NCI-H1694 treated with DMSO at 0.1 percent for 48 hours (cell line): Measurements from ENCODE around the gene MAPK8.

ENCODE experiments used
- DNase-seq: peaks from one replicate; lab custom pipeline; 2025; lab: John Stamatoyannopoulos, UW

Gene MAPK8

GRCh38 chr10:48449501-48450232 is 143.2 kb downstream of the MAPK8 start:
- no peak for DNase-seq

DNA sequence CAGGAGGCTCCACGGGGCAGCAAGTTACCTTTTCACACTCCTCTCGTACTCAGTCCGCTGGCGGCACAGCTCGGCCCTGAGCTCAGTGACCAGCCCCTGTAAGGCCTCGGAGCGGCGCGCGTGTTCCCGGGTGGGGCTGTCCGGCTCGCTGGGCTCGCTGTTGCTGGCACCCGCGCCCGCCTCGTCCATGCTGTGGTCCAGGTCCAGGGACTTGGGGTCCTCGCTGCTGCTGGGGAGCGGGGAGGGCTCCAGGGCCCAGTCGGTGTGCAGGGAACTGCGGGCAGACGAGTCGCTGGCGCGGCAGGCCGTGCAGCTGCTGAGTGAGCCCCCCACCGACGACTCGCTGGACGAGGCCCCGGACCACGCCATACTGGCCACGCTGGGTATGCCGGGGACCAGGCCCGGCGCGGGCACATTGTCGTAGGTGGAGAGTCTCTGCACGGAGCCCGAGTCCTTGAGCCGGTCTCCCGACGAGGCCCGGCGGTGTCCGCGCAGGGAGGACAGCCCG is 143.8 kb downstream of the MAPK8 start:
- DNase-seq, result no peak

DNA sequence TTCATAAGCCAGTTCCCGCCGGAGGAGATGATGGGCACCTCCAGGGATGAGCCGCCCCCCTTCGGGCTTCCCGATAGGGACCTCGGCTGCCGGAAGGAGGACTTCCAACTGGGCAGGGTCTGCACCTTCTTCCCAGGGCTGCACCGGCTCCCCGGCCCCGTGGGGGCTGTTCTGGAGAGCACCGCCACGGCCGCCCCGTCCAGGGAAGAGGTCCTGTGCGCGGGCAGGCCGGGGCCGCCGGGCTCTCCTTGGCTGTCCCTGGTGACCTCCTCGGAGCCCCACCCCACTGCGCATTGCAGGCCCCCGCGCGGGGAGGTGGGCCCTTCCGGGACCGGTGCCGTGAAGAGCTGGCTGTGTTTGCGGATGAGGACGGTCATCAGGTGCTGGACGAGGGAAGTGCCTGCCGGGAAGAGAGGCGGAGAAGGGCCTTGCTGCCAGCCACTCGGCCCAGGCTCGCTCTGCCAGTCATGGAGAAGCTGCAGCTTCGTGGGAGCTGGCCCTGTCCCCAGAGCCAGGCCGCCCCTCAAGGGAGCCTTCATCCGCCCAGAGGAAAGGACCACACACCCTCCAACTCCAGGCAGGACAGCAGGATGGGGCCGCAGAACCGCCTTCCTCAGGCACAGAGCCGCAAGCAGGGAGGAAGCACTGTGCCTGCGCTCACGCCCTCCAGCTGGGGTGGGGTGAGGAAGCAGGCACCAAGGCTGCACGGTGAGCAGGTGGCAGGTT is 144.4 kb downstream of the MAPK8 start:
- no peak for DNase-seq

DNA sequence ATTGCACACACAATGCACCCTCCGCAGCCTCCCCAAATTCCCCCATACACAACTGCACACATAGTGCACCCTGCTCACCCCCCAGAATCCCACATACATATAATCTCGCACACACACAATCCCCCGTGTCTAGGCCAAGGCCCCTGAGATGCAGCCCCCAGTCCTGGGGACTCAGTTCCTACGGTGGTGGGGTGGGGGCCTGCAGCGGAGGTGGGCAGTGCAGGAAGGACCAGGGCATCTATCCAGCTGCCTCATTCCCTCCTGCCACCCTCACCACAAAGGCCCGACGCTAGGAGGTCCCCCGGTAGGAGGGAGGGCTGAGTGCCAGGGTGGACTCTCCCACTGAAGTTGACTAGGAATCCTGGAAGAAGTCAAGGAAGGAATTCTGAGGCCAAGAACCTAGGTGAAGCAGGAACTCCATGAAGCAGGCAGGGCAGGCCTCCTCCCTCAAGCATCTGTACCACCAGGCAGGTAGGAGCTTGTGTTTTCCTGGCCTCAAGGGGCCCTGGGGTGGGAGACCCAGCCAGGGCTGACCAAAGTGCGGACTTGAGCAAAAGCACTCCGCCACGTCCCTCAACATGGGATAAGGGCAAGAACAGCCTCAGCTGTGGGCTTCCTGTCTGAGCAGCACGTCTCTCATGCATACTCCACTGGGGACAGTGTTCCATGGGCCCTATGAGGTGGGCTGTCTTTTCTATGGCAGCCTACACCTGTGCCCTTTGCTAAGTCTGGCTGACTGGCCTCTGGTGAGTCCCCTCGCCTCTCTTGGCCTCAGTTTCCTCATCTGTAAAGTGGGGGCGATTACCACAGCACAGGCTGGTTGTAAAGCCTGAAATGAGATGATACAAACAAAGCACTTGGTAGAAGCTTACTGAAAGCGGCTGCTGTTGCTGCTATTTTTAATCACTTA is 145.7 kb downstream of the MAPK8 start:
- no peak for DNase-seq

DNA sequence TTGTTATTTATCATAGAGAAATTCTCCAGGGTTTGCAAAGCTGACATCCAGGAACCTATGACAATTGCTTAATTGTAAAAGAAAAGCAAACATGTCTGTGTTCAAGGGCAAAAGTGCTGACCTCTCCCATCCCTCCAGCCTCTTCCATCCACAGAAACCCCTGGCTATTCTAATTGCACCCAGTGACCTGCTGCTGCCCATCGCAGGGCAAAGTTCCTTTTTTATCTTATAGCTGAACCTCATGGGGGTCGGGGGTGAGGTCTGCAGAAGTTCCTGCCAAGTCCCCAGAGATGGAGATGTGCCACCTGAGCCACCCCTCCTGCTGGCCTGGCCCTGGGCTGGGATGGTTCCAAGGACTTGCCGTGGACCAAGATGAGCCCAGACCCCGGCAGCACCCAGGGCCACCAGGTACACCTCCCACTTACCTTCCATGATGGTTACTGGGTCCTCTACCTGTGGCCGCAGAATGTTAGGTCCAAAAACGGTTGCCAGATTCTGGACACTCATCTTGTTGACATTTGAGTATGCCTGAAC is 146.5 kb downstream of the MAPK8 start:
- no peak for DNase-seq

- DNase-seq, result no peak
These were observed 147.2 kb downstream of the MAPK8 start for GRCh38 chr10:48453451-48454301.

DNA sequence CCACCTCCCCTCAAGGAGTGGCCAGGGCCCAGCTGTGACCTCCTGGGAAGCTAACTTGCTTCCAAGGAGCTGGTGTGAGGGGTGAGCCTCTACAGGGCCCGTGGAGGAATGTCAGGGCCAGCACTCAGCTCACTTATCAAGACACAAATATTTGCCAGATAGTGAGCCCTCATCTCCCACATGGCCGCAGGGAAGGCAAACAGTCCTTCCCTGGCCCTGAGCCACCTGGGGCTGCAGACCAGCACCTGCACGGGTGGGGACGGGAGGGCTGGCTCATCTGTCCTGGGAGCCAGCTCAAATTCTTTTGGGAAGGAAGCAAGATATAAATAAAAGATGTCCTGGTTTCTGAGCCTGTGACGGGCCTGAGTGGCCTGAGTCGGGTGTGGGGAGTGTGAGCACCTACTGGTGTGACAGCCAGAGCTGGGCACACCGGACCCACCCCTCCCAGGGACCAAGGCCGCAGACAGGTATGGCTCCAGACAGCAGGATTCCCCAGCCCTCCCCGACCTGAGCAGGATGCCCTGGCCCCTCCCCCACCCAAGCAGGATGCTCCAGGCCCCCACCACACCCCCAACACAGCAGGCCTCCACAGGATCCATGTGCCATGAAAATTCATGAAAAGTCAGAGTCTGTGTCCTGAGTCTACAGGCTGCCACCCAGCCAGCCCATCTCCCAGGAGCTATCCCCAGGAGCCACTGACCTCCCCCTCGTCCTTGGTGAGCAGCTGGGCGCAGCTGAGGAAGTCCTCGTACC is 148.0 kb downstream of the MAPK8 start:
- DNase-seq, result no peak

DNA sequence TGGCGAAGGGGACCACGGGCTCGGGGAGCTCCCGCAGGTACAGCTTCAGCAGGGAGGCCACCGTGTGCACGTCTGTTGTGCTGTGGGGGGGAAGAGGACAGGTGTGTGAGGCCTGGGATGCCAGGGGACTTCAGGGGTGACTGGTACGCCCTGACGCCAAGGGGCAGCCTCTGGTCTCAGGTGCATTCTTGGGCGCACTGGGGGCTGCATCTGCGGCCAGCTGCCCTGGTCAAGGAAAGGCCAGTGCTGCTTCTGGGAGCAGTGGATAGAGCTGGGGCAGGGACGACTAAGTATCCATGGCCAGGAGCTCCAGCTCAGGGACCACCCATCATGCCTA is 148.5 kb downstream of the MAPK8 start:
- no peak for DNase-seq

- DNase-seq, result no peak
These were observed 149.1 kb downstream of the MAPK8 start for GRCh38 chr10:48455392-48456151.

- DNase-seq, result no peak
These were observed 149.9 kb downstream of the MAPK8 start for GRCh38 chr10:48456361-48456804.

GRCh38 chr10:48456808-48457761 is 150.6 kb downstream of the MAPK8 start:
- DNase-seq, result no peak

- no peak for DNase-seq
These were observed 151.6 kb downstream of the MAPK8 start for GRCh38 chr10:48457949-48458661.

- no peak for DNase-seq
These were observed 152.2 kb downstream of the MAPK8 start for GRCh38 chr10:48458662-48459048.

- no peak for DNase-seq
These were observed 153.0 kb downstream of the MAPK8 start for GRCh38 chr10:48459270-48460150.

- DNase-seq, result no peak
These were observed 153.7 kb downstream of the MAPK8 start for GRCh38 chr10:48460182-48460581.

DNA sequence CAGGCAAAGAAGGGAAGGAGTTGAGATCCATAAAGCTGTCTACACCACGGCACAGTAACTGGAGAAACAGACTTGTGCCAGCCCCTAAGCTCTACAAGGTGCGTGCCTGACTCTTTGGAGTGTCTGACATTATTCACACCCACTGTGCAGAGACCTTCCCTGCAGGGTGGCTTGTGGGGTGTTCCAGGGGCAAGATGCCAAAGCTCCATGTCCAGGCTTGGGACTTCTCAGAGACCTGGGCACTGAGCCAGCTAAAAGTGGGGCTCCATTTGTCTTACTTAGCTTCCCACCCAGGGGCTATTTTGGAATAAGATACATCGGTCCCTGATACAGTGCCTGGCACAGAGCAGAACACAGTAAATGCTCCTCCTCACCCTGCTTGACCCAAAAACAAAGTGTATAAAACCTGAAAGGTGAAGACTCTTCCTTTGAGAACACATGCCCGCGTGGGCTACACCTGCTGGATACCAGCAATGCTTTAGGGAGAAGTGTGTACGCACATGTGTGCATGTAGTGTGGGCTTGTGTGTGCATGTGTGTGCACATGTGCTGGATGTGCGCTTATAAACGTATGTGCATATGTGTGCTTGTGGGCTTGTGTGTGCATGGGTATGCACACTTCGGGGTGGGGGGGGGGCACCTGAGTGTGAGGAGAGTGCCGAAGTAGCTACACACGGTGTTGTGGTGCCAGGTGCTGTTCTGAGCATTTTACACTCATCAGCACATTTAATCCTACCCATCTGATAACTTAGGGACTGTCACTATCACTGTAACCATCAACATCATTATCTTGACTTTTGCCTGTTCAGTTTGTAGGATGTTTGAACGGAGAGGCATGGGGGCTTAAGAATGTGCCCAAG is 155.4 kb downstream of the MAPK8 start:
- no peak for DNase-seq
